ENCODE results near the gene SLC35F2. TPM values are rescaled to one million over a fixed set of nuclear protein-coding genes. Genes with fewer than 3 reads are reported as not detected.

SLC35F2 gene
- total RNA-seq, 2 donors from 2014 or later = 5.8 to 6.0 TPM

DNA sequence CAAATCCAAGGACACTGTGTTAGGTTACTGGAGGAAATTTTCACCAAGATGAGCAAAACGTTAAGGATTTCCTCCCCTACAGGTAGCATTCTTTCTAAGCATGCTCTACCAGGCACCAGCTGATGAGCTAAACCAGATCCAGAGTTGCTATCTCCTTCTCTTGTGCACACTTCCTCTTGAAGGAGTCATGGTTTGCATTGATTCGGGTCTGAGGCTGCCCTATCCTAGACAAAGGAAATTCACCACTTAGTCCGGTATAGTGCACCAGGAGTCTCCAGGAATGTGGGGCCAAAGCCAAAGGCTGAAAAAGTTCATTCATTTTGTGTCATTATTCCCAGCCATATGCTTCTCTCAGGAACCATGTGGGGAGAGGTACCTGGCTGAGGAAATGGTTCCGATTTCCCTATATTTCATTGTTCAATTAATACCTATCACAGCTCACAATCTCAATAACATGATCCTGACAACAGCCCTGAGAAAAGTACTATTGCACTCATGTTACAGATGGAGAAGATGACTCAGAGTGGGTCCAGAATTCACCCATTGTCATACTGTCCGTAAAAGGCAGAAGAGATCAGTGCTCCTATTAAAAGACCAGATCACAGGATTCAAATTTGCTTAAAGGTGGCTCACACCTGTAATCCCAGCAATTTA, 39.1 kb downstream of the SLC35F2 start:
- Histone ChIP-seq H3K9me3 (no peaks in the 10 kb centered on the region), H3K36me3 (no peaks in the 10 kb centered on the region), H3K27me3 (no peaks in the 10 kb centered on the region), H3K27ac (no peak overlapping the region), H3K4me1 (no peaks in the 10 kb centered on the region), H3K4me3 (no peak overlapping the region)
- no peak for DNase-seq (ENCODE audit: low spot score)
- TF ChIP-seq, protein P1, sequence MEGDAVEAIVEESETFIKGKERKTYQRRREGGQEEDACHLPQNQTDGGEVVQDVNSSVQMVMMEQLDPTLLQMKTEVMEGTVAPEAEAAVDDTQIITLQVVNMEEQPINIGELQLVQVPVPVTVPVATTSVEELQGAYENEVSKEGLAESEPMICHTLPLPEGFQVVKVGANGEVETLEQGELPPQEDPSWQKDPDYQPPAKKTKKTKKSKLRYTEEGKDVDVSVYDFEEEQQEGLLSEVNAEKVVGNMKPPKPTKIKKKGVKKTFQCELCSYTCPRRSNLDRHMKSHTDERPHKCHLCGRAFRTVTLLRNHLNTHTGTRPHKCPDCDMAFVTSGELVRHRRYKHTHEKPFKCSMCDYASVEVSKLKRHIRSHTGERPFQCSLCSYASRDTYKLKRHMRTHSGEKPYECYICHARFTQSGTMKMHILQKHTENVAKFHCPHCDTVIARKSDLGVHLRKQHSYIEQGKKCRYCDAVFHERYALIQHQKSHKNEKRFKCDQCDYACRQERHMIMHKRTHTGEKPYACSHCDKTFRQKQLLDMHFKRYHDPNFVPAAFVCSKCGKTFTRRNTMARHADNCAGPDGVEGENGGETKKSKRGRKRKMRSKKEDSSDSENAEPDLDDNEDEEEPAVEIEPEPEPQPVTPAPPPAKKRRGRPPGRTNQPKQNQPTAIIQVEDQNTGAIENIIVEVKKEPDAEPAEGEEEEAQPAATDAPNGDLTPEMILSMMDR (IDR thresholded peaks at IDR 0.05) = no peak

DNA sequence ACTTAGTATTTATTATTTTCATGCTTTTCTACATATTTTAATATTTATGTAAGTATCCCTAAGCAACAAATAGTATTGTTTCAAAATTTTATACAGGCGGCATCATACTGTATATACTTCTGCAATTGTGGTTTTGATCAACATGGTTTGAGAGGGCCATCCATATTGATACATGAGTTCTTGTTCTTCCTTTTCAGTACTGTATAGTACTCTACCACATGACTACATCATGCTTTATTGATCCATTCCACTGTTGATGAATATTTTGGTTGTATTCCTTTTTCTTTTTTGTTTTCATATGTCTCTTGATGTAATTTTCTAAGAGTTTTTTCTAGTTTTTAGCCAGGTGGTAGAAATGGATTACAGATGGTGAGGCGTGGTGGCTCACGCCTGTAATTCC, 40.1 kb downstream of the SLC35F2 start:
- TF ChIP-seq, protein P1 (IDR thresholded peaks at IDR 0.05) = no peak
- H3K27me3 ChIP-seq = no peaks in the 10 kb centered on the region

DNA sequence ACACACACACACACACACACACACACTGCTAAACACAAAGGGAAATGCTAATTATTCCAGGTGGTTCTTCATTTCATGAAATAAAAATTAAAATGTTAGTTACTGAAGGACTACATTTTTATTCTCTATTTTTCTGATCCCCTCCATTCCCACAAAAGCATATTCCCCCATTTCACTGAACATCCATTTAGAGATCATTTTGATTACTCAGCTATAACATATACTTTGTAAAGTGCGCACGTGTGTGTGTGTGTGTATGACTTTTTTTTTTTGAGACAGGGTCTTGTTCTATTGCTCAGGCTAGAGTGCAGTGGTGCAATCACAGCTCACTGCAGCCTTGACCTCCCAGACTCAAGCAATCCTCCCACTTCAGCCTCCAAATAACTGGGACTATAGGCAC, 42.6 kb downstream of the SLC35F2 start:
- no peak overlapping the region for H3K4me3 ChIP-seq
- H3K27me3 ChIP-seq = no peaks in the 10 kb centered on the region
- H3K4me1 ChIP-seq = no peaks in the 10 kb centered on the region
- TF ChIP-seq, protein P1 (IDR thresholded peaks at IDR 0.05) = no peak
- no peaks in the 10 kb centered on the region for H3K9me3 ChIP-seq
- H3K27ac ChIP-seq = no peak overlapping the region
- no peak for DNase-seq (ENCODE audit: low spot score)
- no peaks in the 10 kb centered on the region for H3K36me3 ChIP-seq

More for the DNA sequence above, 40.1 kb downstream of the SLC35F2 start:
- no peaks in the 10 kb centered on the region for H3K4me1 ChIP-seq
- no peaks in the 10 kb centered on the region for H3K36me3 ChIP-seq
- H3K27ac ChIP-seq = no peak overlapping the region
- no peak overlapping the region for H3K4me3 ChIP-seq
- no peak for DNase-seq (ENCODE audit: low spot score)
- H3K9me3 ChIP-seq = no peaks in the 10 kb centered on the region

DNA sequence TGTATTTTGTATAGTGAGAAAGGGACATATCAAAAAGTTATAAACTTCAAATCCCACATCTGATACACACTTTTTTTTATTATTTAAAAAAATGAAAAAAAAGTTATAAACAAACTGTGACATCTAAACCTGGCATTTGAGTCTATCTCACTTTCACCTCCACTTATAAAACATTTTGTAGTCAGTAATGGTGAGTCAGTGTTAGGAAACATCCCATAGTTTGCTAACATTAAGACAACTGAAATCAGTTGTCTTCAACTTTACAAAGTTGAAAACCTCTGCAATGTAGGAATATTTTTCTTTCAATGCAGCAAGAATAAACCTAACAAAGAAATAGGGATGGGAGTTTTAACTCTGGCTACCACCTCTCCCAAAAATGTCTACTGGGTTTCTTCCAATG, 47.7 kb downstream of the SLC35F2 start:
- H3K27ac ChIP-seq = no peak overlapping the region
- H3K4me3 ChIP-seq = no peak overlapping the region
- no peaks in the 10 kb centered on the region for H3K9me3 ChIP-seq
- DNase-seq (ENCODE audit: low spot score) = no peak
- TF ChIP-seq, protein P1 (IDR thresholded peaks at IDR 0.05) = no peak
- H3K27me3 ChIP-seq = no peaks in the 10 kb centered on the region
- H3K4me1 ChIP-seq = no peaks in the 10 kb centered on the region
- H3K36me3 ChIP-seq = no peaks in the 10 kb centered on the region

DNA sequence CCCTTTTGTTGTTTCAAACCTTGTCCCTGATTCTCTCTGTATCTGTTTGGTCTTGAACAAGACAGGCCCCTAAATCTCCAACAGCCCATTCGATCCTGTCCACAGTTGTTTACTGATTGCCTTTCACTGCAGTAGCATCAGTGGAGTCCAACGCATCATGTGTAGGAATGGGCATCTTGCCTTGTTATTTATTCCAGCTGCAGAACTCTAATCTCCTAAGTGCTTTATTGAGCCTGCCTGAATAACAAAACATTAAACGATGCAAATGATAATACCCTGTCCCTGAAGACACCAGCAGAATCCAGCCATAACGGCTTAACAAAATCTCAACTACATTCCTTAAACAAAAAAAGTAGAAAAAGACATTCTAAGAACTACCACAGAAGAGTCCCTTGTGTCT, 50.1 kb downstream of the SLC35F2 start:
- DNase-seq (ENCODE audit: low spot score) = no peak
- Histone ChIP-seq H3K4me3 (no peak overlapping the region), H3K4me1 (no peaks in the 10 kb centered on the region), H3K27me3 (no peaks in the 10 kb centered on the region), H3K9me3 (no peaks in the 10 kb centered on the region), H3K36me3 (no peaks in the 10 kb centered on the region), H3K27ac (no peak overlapping the region)
- TF ChIP-seq, protein P1 (IDR thresholded peaks at IDR 0.05) = no peak

DNA sequence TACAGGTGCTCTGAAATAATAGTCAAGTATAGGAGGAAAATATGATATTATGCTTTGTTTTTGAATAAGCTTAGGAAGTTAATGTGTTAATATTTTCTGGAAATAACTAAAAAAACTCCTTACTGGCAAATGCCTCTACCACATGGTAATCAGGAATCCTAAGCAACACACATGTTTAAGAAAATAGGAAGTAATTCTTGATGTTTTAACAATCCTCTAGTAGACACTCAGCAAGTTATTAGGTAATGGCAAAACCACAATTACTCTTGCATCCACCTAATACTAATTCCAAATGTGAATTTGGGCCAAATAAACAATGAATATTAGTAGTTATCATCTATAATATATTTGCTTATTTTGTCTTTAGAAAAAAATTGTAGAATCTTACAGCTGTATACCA, 53.6 kb downstream of the SLC35F2 start:
- TF ChIP-seq, protein P1 (IDR thresholded peaks at IDR 0.05) = no peak
- no peaks in the 10 kb centered on the region for H3K36me3 ChIP-seq
- H3K27ac ChIP-seq = no peak overlapping the region
- H3K4me3 ChIP-seq = no peak overlapping the region
- H3K4me1 ChIP-seq = no peaks in the 10 kb centered on the region
- H3K27me3 ChIP-seq = no peaks in the 10 kb centered on the region
- DNase-seq (ENCODE audit: low spot score) = no peak
- H3K9me3 ChIP-seq = no peaks in the 10 kb centered on the region

Measured in right atrium auricular region (tissue), 2 donors.